Neural progenitor cell (in vitro differentiated cells): ENCODE results near the gene SLC25A53.

Experiments used
- EZH2 ChIP-seq: fragments of 200-600 bp; sonication (generic); IDR thresholded peaks from 2 replicates; pipeline ENCODE4 v1.6.1; 2017; ENCODE audit warnings: antibody characterized with exemption, mild to moderate bottlenecking, moderate library complexity
- EZH2phosphoT487 ChIP-seq: fragments of 200-600 bp; sonication (generic); IDR thresholded peaks from 2 replicates; pipeline ENCODE4 v1.6.1; 2017; ENCODE audit warnings: antibody characterized with exemption
- TF ChIP-seq, protein P1 (sequence below): fragments of 200-600 bp; sonication (generic); IDR thresholded peaks from 2 replicates; pipeline ENCODE4 v1.5.1; 2017; ENCODE audit warnings: antibody characterized with exemption, mild to moderate bottlenecking

DNA sequence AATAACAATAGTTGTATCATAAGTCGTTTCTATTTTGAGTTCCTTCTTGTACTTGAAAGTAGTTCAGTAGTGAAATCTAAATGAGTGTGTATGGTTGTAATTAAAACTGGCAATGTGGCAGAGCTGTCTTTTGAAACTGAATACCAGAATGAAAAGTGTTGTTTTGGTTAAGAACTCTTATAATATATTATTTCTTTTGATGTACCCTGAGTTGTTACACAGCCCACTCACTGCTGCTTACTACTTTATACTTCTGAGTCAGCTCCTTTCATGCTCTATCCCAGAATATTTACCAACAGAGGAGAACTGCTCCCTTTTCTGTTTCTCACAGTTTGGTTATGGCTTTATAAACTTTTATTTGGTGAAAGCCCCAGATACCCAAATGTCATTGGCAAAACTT is 38.2 kb upstream of the SLC25A53 start:
- no peak for TF ChIP-seq EZH2
- no peak for TF ChIP-seq EZH2phosphoT487
- TF ChIP-seq, protein P1, sequence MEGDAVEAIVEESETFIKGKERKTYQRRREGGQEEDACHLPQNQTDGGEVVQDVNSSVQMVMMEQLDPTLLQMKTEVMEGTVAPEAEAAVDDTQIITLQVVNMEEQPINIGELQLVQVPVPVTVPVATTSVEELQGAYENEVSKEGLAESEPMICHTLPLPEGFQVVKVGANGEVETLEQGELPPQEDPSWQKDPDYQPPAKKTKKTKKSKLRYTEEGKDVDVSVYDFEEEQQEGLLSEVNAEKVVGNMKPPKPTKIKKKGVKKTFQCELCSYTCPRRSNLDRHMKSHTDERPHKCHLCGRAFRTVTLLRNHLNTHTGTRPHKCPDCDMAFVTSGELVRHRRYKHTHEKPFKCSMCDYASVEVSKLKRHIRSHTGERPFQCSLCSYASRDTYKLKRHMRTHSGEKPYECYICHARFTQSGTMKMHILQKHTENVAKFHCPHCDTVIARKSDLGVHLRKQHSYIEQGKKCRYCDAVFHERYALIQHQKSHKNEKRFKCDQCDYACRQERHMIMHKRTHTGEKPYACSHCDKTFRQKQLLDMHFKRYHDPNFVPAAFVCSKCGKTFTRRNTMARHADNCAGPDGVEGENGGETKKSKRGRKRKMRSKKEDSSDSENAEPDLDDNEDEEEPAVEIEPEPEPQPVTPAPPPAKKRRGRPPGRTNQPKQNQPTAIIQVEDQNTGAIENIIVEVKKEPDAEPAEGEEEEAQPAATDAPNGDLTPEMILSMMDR, result no peak
